ENCODE data around the gene HMGN1.
"Not testable (repeated sequence)": the region's sequence is repeated elsewhere in the genome, so short reads cannot be mapped to it uniquely, and the experiment has no call there.

Gene HMGN1

GRCh38 chr21:39388038-39388810 lies 39.3 kb upstream of the HMGN1 start:
- in situ Hi-C loops (cut with HindIII; ENCODE audit: low sequenced_read_pairs) = no loop called here

GRCh38 chr21:39387461-39388037 lies 38.7 kb upstream of the HMGN1 start:
- in situ Hi-C loops (cut with HindIII; ENCODE audit: low sequenced_read_pairs) = no loop called here
- DNase-seq (ENCODE audit: low read depth) = peak; percentile 64
- peak overlapping the region; percentile 42 for H3K4me3 ChIP-seq (ENCODE audit: low read depth, low read length)
- TF ChIP-seq, protein P1, sequence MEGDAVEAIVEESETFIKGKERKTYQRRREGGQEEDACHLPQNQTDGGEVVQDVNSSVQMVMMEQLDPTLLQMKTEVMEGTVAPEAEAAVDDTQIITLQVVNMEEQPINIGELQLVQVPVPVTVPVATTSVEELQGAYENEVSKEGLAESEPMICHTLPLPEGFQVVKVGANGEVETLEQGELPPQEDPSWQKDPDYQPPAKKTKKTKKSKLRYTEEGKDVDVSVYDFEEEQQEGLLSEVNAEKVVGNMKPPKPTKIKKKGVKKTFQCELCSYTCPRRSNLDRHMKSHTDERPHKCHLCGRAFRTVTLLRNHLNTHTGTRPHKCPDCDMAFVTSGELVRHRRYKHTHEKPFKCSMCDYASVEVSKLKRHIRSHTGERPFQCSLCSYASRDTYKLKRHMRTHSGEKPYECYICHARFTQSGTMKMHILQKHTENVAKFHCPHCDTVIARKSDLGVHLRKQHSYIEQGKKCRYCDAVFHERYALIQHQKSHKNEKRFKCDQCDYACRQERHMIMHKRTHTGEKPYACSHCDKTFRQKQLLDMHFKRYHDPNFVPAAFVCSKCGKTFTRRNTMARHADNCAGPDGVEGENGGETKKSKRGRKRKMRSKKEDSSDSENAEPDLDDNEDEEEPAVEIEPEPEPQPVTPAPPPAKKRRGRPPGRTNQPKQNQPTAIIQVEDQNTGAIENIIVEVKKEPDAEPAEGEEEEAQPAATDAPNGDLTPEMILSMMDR (IDR thresholded peaks at IDR 0.05; ENCODE audit: low read depth, low read length, missing control alignments) = no peak

More at GRCh38 chr21:39388038-39388810, 39.3 kb upstream of the HMGN1 start:
- H3K4me3 ChIP-seq (ENCODE audit: low read depth, low read length) = peak overlapping the region; percentile 42
- TF ChIP-seq, protein P1 (IDR thresholded peaks at IDR 0.05; ENCODE audit: low read depth, low read length, missing control alignments) = peak; percentile 86
- peak; percentile 48 for DNase-seq (ENCODE audit: low read depth)

DNA sequence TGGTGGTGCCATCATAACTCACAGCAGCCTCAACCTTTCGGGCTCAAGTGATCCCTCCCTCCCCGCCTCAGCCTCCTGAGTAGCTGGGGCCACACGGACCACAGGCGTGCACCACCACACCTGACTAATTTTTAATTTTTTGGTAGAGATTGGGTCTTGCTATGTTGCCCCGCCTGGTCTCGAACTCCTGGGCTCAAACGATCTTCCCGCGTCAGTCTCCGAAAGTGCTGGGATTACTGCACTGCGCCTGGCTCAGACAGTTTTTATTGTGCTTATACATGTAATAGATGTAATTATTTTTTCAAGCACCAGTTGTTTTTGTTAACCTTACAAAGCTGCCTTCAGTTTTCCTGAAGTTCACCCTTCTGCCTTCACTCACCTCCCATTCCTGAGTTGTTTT lies 38.0 kb upstream of the HMGN1 start:
- TF ChIP-seq, protein P1 (IDR thresholded peaks at IDR 0.05; ENCODE audit: low read depth, low read length, missing control alignments) = no peak
- DNase-seq (ENCODE audit: low read depth) = no peak
- in situ Hi-C loops (cut with HindIII; ENCODE audit: low sequenced_read_pairs) = no loop called here
- no peak overlapping the region for H3K4me3 ChIP-seq (ENCODE audit: low read depth, low read length)

GRCh38 chr21:39386194-39386593 lies 37.3 kb upstream of the HMGN1 start:
- in situ Hi-C loops (cut with HindIII; ENCODE audit: low sequenced_read_pairs) = no loop called here
- DNase-seq (ENCODE audit: low read depth) = no peak
- H3K4me3 ChIP-seq (ENCODE audit: low read depth, low read length) = peak overlapping the region; percentile 34

DNA sequence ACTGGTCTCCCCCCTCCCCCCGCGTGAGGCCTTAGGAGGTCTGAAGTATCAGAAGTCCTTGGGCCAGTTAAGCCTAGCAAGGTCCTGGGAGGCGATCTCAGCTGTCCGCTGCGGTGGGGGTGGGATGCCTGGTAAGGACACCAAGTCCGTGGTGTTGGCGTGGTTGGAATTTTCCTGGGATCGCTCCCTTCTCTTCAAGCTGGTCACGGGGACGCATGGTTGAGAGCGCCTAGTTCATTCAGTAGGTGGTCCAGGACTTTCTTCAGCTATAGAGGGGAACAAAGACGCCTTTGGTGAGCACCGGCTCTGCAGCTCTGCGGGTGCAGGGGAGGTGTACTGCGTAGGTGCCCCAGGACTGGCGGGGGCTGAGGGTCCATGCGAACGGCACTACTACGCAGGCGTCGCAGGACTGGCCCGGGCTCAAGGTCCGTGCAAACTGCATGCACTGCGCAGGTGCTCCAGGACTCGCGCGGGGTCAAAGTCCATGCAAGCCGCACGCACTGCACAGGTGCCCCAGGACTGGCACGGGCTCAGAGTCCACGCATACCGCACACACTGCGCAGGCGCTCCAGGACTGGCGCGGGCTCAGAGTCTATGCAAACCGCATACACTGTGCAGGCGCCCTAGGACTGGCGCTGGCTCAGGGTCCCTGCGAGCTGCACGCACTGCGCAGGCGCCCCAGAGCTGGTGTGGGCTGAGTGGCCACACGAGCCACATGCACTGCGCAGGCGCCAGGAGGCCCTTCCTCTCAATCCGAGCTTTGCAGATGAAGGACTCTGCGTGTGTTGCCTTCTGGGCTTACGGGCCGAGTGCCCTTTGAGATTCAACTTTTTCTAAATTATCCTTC lies 36.6 kb upstream of the HMGN1 start:
- in situ Hi-C loops (cut with HindIII; ENCODE audit: low sequenced_read_pairs) = no loop called here
- H3K4me3 ChIP-seq (ENCODE audit: low read depth, low read length) = peak overlapping the region; percentile 34
- TF ChIP-seq, protein P1 (IDR thresholded peaks at IDR 0.05; ENCODE audit: low read depth, low read length, missing control alignments) = no peak
- peak; percentile 47 for DNase-seq (ENCODE audit: low read depth)

More at GRCh38 chr21:39386194-39386593, 37.3 kb upstream of the HMGN1 start:
- TF ChIP-seq, protein P1 (IDR thresholded peaks at IDR 0.05; ENCODE audit: low read depth, low read length, missing control alignments) = no peak

GRCh38 chr21:39384674-39385298 lies 35.9 kb upstream of the HMGN1 start:
- in situ Hi-C loops (cut with HindIII; ENCODE audit: low sequenced_read_pairs) = no loop called here
- no peak overlapping the region for H3K4me3 ChIP-seq (ENCODE audit: low read depth, low read length)
- DNase-seq (ENCODE audit: low read depth) = no peak
- TF ChIP-seq, protein P1 (IDR thresholded peaks at IDR 0.05; ENCODE audit: low read depth, low read length, missing control alignments) = no peak

- in situ Hi-C loops (cut with HindIII; ENCODE audit: low sequenced_read_pairs); DNase-seq (ENCODE audit: low read depth); H3K4me3 ChIP-seq (ENCODE audit: low read depth, low read length): not testable (repeated sequence)
These were observed 33.2 kb upstream of the HMGN1 start for GRCh38 chr21:39382096-39382495.

Data from astrocyte of the cerebellum (primary cell).